GM12873 (cell line): Measurements from ENCODE around the gene PCSK7.

Source experiments
- TF ChIP-seq, protein P1 (sequence below): IDR thresholded peaks from 2 replicates; pipeline ENCODE4 v1.5.1; 2012; ENCODE audit warnings: low read depth, mild to moderate bottlenecking, moderate library complexity, low read length, control low read depth; ENCODE audit not compliant: insufficient read depth; ENCODE audit errors: missing control alignments

The PCSK7 gene

DNA sequence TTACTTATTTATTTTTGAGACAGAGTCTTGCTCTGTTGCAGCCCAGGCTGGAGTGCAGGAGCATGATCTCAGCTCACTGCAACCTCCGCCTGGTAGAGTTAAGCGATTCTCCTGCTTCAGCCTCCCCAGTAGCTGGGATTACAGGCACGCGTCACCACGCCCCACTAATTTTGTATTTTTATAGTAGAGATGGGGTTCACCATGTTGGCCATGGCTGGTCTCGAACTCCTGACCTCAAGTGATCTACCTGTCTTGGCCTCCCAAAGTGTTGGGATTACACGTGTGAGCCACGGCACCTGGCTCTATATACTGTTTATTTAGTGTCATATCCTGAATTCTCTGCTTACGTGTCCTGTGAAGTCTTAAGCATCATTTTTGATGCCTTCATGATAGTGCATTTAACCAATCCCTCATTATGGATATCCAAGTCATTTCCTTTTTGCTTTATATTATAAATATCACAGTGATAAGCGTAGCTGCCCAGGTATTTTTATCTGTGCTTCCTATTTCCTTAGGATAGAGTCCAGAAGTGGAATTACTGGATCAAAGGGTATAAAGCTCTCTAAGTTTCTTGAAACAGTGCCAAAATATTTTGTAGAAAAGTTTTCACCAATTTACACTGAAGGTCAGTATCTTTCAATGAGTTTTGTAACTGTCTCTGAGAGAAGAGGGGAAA lies 54.2 kb downstream of the PCSK7 start:
- TF ChIP-seq, protein P1, sequence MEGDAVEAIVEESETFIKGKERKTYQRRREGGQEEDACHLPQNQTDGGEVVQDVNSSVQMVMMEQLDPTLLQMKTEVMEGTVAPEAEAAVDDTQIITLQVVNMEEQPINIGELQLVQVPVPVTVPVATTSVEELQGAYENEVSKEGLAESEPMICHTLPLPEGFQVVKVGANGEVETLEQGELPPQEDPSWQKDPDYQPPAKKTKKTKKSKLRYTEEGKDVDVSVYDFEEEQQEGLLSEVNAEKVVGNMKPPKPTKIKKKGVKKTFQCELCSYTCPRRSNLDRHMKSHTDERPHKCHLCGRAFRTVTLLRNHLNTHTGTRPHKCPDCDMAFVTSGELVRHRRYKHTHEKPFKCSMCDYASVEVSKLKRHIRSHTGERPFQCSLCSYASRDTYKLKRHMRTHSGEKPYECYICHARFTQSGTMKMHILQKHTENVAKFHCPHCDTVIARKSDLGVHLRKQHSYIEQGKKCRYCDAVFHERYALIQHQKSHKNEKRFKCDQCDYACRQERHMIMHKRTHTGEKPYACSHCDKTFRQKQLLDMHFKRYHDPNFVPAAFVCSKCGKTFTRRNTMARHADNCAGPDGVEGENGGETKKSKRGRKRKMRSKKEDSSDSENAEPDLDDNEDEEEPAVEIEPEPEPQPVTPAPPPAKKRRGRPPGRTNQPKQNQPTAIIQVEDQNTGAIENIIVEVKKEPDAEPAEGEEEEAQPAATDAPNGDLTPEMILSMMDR, result no peak

DNA sequence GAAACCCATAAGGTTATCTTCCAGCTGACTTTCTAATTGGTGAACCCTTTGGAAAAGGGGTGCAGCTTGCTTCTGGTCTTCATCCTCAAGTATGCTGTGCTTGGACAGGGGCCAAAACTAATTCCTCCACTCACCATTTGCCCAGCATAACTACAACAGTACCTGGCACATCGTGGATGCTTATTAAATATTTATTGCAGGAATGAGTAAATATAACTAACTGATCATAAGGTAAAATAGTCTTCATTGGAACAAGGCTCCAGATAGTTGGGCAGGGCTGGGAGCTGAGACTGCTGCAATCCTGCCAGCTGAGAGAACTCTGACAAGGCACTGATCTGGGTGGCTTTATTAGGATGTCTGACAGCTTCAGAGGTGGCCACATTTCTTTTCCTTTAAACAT lies 55.7 kb downstream of the PCSK7 start:
- TF ChIP-seq, protein P1, result no peak

DNA sequence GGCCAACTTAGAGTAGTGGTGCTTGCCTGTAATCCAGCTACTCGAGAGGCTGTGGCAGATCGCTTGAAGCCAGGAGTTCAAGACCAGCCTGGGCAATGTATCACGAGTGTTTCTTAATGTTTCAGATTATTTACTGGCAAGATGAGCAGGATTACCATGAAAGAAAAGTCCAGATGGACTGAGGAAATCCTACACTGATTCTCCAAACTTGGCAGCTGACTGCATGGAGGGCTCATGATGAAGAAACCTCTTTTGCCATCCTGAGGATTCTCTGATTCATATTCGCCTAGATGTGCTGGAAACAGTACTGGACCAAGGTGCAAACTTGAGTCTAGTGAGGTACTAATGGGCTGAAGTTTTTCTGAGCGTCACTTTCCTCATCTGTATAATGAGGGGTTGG lies 56.1 kb downstream of the PCSK7 start:
- TF ChIP-seq, protein P1, result no peak

DNA sequence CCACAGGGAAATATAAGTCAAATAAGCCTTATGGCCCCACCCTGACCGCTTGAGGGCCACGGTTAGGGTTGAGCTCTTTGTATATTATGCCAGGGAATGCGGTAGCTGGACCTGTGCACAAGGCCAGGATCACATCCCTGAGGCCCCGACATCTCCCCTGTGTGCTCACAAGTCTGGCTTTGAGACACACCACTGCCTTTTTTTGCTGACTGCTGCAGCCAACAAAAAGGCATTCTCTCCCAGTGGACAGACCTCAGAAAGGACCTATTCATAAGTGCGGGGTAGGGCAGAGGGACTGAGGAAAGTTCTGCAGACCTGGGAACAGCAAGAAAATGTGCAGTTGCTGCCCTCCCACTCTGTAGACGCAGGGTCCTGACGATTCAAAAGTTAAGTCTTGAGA lies 56.8 kb downstream of the PCSK7 start:
- TF ChIP-seq, protein P1, result no peak

DNA sequence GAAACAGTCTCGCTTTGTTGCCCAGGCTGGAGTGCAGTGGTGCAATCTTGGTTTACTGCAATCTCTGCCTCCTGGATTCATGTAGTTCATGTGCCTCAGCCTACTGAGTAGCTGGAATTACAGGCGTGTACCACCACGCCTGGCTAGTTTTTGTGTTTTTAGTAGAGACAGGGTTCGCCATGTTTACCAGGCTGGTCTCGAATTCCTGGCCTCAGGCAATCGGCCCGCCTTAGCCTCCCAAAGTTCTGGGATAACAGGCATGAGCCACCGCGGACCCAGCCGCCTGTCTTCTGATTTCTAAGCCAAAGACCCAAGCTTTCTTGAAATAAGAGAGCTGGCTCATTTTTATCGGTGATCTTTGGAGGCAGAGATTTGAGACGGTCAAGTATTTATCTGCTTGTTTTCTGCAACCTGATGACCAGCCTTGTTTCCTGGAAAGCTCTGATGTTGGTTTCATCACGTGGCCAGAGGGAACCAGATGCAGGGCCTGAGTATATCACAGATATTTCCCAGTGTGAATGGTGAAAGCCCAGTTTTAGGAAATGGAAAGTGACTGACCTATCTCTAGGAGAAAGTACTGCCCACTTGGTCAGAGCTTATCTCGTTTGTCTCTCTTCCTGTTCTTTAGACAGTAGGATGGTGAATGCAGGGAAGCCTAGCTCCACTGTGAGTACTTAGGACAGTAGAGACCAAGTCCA lies 59.0 kb downstream of the PCSK7 start:
- TF ChIP-seq, protein P1, result no peak

DNA sequence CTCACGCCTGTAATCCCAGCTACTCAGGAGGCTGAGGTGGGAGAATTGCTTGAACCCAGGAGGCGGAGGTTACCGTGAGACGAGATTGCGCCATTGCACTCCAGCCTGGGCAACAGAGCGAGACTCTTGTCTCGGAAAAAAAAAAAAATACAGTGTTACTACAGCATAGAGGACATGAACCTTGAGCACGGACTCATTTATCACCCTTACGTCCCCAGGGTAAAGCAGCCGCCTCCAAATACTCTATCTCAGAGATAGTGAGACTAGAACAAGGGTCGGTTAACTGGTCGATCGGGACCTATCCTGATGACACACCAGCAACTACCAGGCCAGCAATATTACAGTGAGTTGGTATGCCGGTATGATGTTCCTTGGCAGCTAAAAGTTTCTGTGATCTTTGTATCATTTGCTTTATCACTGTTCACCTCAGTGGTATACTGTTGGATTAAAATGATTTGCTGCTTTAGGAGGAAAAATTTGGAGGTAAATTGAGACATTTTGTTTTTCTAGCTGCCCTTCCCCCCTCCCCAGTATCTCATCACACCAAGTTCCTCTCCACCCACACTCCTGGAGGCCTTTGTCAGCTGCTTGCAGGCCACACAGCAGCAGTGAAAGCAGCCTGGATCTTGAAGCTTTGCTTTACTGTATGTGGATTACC lies 60.3 kb downstream of the PCSK7 start:
- TF ChIP-seq, protein P1, result no peak

DNA sequence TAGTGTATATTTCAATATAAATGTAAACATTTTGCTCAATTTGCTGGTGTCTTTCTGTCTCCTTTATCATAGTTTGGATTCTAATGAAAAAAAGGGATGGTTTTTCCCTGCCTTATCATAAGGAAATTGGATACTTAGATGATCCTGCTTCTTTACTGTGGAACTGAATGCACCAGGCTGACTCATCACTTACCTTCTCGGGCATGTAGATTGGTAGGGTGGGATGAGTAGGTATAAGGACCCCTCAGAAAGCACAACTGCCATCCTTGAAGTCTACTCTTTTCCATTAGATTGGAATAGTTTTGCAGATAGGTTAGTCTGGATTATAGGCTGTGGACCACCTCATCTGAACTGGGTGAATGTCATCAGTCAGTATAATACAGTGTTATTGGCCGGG lies 60.9 kb downstream of the PCSK7 start:
- TF ChIP-seq, protein P1, result no peak
